RCC 7860 (cell line): ENCODE measurements around the gene REELD1.

Source experiments
- DNase-seq: peaks from one replicate; pipeline ENCODE4 v3.0.0-alpha.2; 2015; ENCODE audit warnings: low spot score
- FAIRE-seq: peaks from 2 replicates; lab custom pipeline; 2012; peaks lifted over from hg19 to GRCh38; lab: Jason Lieb, UNC

The REELD1 gene

GRCh38 chr4:146214238-146214637 is at the start of gene REELD1:
TSS of gene REELD1 (plus strand) at chr4:146214538. CDS start at chr4:146216953, 2,415 bp downstream.
- FAIRE-seq (no peak), DNase-seq (no peak)

- FAIRE-seq: no peak
Observed at GRCh38 chr4:146165221-146165620, 49.1 kb upstream of the REELD1 start.

GRCh38 chr4:146165840-146166239 is 48.5 kb upstream of the REELD1 start:
- no peak for FAIRE-seq
- DNase-seq: peak; percentile 4

More at GRCh38 chr4:146165221-146165620, 49.1 kb upstream of the REELD1 start:
- DNase-seq: no peak

- FAIRE-seq: no peak
- no peak for DNase-seq
Observed at GRCh38 chr4:146170149-146170548, 44.2 kb upstream of the REELD1 start.

- FAIRE-seq: no peak
- DNase-seq: peak; percentile 61
Observed at GRCh38 chr4:146175541-146176453, 38.5 kb upstream of the REELD1 start, which contains the start of gene LSM6. TSS of gene LSM6 (plus strand) at chr4:146175718. CDS start at chr4:146182922, 7,204 bp downstream.

- FAIRE-seq: no peak
- no peak for DNase-seq
Observed at GRCh38 chr4:146176891-146177290, 37.4 kb upstream of the REELD1 start.

- FAIRE-seq (no peak), DNase-seq (no peak)
Observed at GRCh38 chr4:146178126-146178525, 36.2 kb upstream of the REELD1 start.

GRCh38 chr4:146179784-146180370 is 34.5 kb upstream of the REELD1 start:
- no peak for FAIRE-seq

GRCh38 chr4:146182443-146182842 is 31.9 kb upstream of the REELD1 start:
- no peak for FAIRE-seq
- DNase-seq: no peak

More at GRCh38 chr4:146179784-146180370, 34.5 kb upstream of the REELD1 start:
- DNase-seq: no peak

GRCh38 chr4:146183209-146183608 is 31.1 kb upstream of the REELD1 start:
- DNase-seq (no peak), FAIRE-seq (no peak)

GRCh38 chr4:146186041-146186440 is 28.3 kb upstream of the REELD1 start:
- no peak for DNase-seq
- FAIRE-seq: no peak

GRCh38 chr4:146186596-146186995 is 27.7 kb upstream of the REELD1 start:
- no peak for DNase-seq
- no peak for FAIRE-seq

GRCh38 chr4:146190456-146190855 is 23.9 kb upstream of the REELD1 start:
- no peak for FAIRE-seq
- no peak for DNase-seq

GRCh38 chr4:146191766-146192458 is 22.4 kb upstream of the REELD1 start:
- DNase-seq (no peak), FAIRE-seq (no peak)

GRCh38 chr4:146193628-146194027 is 20.7 kb upstream of the REELD1 start:
- FAIRE-seq: no peak
- no peak for DNase-seq

GRCh38 chr4:146194212-146194611 is 20.1 kb upstream of the REELD1 start:
- FAIRE-seq (no peak), DNase-seq (no peak)

- no peak for DNase-seq
- no peak for FAIRE-seq
Observed at GRCh38 chr4:146202665-146203064, 11.7 kb upstream of the REELD1 start.

GRCh38 chr4:146207410-146207809 is 6.9 kb upstream of the REELD1 start:
- no peak for FAIRE-seq
- DNase-seq: no peak

- FAIRE-seq: no peak
Observed at GRCh38 chr4:146210890-146211289, 3.4 kb upstream of the REELD1 start.

GRCh38 chr4:146211440-146211839 is 2.9 kb upstream of the REELD1 start:
- no peak for DNase-seq
- no peak for FAIRE-seq

More at GRCh38 chr4:146210890-146211289, 3.4 kb upstream of the REELD1 start:
- no peak for DNase-seq

- DNase-seq: no peak
- FAIRE-seq: no peak
Observed at GRCh38 chr4:146212781-146213180, 1.6 kb upstream of the REELD1 start.
